Central memory CD8-positive, alpha-beta T cell (primary cell): ENCODE data around the gene TMEM109.
"Not testable (repeated sequence)": the region's sequence is repeated elsewhere in the genome, so short reads cannot be mapped to it uniquely, and the experiment has no call there.

Source experiments
- ATAC-seq: fragments of 150-1000 bp; cut with Tn5 transposase; replicated peaks from 2 replicates; pipeline ENCODE4 v1.10.0; 2022; ENCODE audit warnings: mild to moderate bottlenecking, moderate FRiP score, moderate number of reproducible peaks; ENCODE audit not compliant: poor library complexity, severe bottlenecking; ENCODE audit errors: extremely low read depth
- DNase-seq, 2 donors: peaks; one replicate each; pipeline ENCODE4 v3.0.0; 2021; ENCODE audit warnings: low spot score in 2 of 2
- H3K27ac Mint-ChIP-seq: one replicate; pipeline ENCODE4 v1.8.0; 2022; ENCODE audit warnings: low read depth, mild to moderate bottlenecking, moderate library complexity, mixed read lengths
- H3K27me3 Mint-ChIP-seq: one replicate; pipeline ENCODE4 v1.8.0; 2022; ENCODE audit warnings: mixed read lengths
- H3K36me3 Mint-ChIP-seq: one replicate; pipeline ENCODE4 v1.8.0; 2022; ENCODE audit warnings: mild to moderate bottlenecking, moderate library complexity, mixed read lengths; ENCODE audit not compliant: insufficient read depth
- H3K4me1 Mint-ChIP-seq: one replicate; pipeline ENCODE4 v1.8.0; 2022; ENCODE audit warnings: mixed read lengths
- H3K4me3 Mint-ChIP-seq: one replicate; pipeline ENCODE4 v1.8.0; 2022; ENCODE audit warnings: mild to moderate bottlenecking, moderate library complexity, mixed read lengths
- H3K9me3 Mint-ChIP-seq: one replicate; pipeline ENCODE4 v1.8.0; 2022; ENCODE audit warnings: mixed read lengths

Gene TMEM109

GRCh38 chr11:60909680-60910280 lies 4.2 kb upstream of the TMEM109 start:
- H3K9me3 Mint-ChIP-seq, DNase-seq, H3K4me3 Mint-ChIP-seq, H3K27me3 Mint-ChIP-seq, ATAC-seq, H3K27ac Mint-ChIP-seq: not testable (repeated sequence)
- Mint-ChIP-seq H3K4me1 (peaks cover 61% of the 10 kb centered on the region), H3K36me3 (peaks cover 17% of the 10 kb centered on the region)

- Mint-ChIP-seq H3K36me3 (peaks cover 18% of the 10 kb centered on the region), H3K27ac (peak overlapping the region; percentile 89), H3K4me3 (peak overlapping the region; percentile 58), H3K9me3 (no peaks in the 10 kb centered on the region), H3K27me3 (no peaks in the 10 kb centered on the region), H3K4me1 (peaks cover 61% of the 10 kb centered on the region)
- ATAC-seq (no peak), DNase-seq (no peak)
Observed at GRCh38 chr11:60910281-60910687, 3.7 kb upstream of the TMEM109 start.

- peak overlapping the region; percentile 58 for H3K4me3 Mint-ChIP-seq
- peak overlapping the region; percentile 89 for H3K27ac Mint-ChIP-seq
- no peaks in the 10 kb centered on the region for H3K27me3 Mint-ChIP-seq
- peaks cover 61% of the 10 kb centered on the region for H3K4me1 Mint-ChIP-seq
- DNase-seq, result no peak
- no peak for ATAC-seq
- no peaks in the 10 kb centered on the region for H3K9me3 Mint-ChIP-seq
- peaks cover 19% of the 10 kb centered on the region for H3K36me3 Mint-ChIP-seq
Observed at GRCh38 chr11:60910711-60911380, 3.1 kb upstream of the TMEM109 start.

DNA sequence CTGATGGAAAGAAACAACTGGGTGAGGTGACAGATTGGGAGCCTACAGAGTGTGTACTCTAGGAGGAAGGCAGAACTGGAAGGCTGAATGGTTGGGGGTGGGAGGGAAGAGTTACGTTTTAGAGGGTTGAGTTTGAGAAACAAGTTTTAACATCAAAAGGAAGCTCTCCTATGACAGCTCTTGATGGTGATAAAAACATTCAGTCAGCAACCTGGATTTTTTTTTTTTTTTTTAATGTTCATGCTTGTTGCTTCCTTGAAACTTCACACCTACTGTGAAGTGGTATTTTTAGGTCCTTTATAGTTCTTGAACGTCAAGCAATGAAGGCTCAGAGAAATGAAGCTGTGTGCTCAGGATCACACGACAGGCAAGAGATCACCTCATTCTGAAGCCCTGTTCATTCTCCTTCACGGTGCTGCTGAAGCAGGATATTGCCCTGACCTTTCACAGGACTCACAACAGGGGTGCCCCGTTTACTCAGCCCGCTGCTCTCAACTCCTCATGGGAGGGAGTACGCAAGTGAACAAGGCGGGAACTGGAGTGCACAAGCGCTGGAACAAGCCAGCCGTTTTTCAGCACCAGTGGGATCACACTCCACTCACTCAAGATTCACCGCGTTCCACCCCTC lies 1.6 kb upstream of the TMEM109 start:
- Mint-ChIP-seq H3K27me3 (no peaks in the 10 kb centered on the region), H3K27ac (peak overlapping the region; percentile 89), H3K4me3 (peak overlapping the region; percentile 95), H3K9me3 (no peaks in the 10 kb centered on the region), H3K4me1 (peaks cover 66% of the 10 kb centered on the region), H3K36me3 (peaks cover 13% of the 10 kb centered on the region)
- ATAC-seq (peak; percentile 59), DNase-seq (peak in 1 of 2 donors; percentile 33)

DNA sequence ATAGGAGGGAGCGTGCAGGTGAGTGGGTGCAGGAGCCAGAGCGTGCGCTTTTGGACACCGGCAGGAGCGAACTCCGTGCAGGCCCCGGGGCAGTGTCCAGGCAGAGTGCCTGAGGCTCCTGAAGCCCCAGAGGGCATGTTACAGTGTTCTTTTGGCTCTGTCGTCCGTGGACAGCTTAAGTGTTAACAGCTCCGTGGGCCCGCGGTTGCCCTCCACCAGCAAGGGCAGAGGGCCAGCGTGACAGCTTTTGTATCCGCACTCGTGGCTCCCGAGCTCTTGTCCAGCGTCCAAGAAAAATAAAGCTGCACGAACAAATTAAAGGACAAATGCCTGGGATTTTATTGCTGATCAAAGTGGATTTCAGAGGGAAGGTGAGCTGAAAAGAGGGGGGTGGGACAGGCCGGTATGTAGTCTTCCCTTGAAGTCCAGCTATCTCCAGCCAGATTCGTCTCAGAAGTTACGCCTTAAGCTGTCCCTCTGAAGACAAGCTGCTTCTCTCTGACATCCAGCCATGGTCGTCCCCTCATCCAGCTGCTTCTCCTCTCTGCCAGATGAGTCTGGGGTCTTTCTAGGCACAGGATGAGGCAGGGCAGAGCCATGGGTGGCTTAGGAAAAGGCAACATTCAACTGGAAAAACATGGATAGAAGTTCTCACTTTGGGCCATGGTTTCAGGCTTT lies 968 bp upstream of the TMEM109 start:
- H3K4me3 Mint-ChIP-seq, result peak overlapping the region; percentile 95
- H3K9me3 Mint-ChIP-seq, result no peaks in the 10 kb centered on the region
- no peaks in the 10 kb centered on the region for H3K27me3 Mint-ChIP-seq
- no peak for DNase-seq
- peaks cover 61% of the 10 kb centered on the region for H3K4me1 Mint-ChIP-seq
- no peak for ATAC-seq
- peaks cover 13% of the 10 kb centered on the region for H3K36me3 Mint-ChIP-seq
- H3K27ac Mint-ChIP-seq, result peak overlapping the region; percentile 95

GRCh38 chr11:60914633-60915247 lies 782 bp downstream of the TMEM109 start:
- Mint-ChIP-seq H3K27ac (peak overlapping the region; percentile 79), H3K27me3 (no peaks in the 10 kb centered on the region), H3K4me1 (peaks cover 61% of the 10 kb centered on the region), H3K36me3 (peaks cover 19% of the 10 kb centered on the region), H3K4me3 (peak overlapping the region; percentile 95), H3K9me3 (no peaks in the 10 kb centered on the region)
- ATAC-seq, result no peak
- DNase-seq, result no peak

DNA sequence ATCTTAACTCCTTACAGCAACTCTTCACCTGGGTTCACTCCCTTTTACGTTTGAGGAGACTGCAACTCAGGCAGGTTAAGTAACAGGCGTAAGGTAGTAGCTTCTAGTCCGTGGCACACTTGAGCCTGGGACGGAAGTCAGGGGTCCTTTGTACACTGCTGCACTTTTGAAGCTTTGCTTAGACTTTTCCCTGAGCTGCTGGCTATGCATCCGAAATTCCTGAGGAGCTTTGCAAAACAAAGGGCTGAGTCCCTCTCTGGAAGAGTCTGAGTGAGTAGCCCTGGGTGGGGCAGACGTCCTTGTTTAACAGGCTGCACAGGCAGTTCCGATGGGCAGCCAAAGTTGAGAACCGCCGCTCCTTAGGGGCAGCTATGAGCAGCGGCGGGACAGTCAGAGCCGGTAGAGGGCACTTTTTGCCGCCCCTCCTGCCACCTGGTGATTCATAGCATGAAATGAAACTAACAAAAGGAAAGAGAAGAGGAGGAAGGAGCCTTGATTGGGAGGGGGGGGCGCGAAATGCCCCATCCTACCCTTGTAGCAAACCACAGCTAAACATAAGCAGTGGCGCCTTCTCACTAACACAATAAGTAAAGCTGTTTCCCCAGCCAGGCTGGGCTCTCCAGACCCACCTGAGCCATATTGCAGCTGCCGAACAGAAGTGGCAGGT lies 1.4 kb downstream of the TMEM109 start:
- Mint-ChIP-seq H3K27me3 (no peaks in the 10 kb centered on the region), H3K4me1 (peaks cover 57% of the 10 kb centered on the region), H3K36me3 (peaks cover 24% of the 10 kb centered on the region), H3K27ac (peak overlapping the region; percentile 79), H3K4me3 (peak overlapping the region; percentile 95), H3K9me3 (no peaks in the 10 kb centered on the region)
- ATAC-seq, result peak; percentile 52
- DNase-seq, result peak; percentile 44 to 63

- no peak overlapping the region for H3K27ac Mint-ChIP-seq
- H3K27me3 Mint-ChIP-seq, result no peaks in the 10 kb centered on the region
- no peak for ATAC-seq
- DNase-seq, result no peak
- peaks cover 31% of the 10 kb centered on the region for H3K36me3 Mint-ChIP-seq
- peaks cover 45% of the 10 kb centered on the region for H3K4me1 Mint-ChIP-seq
- peak overlapping the region; percentile 3 for H3K4me3 Mint-ChIP-seq
- H3K9me3 Mint-ChIP-seq, result no peaks in the 10 kb centered on the region
Observed at GRCh38 chr11:60916669-60917206, 2.8 kb downstream of the TMEM109 start.

GRCh38 chr11:60917267-60917666 lies 3.3 kb downstream of the TMEM109 start:
- peaks cover 42% of the 10 kb centered on the region for H3K4me1 Mint-ChIP-seq
- ATAC-seq, result no peak
- H3K27ac Mint-ChIP-seq, result no peak overlapping the region
- H3K36me3 Mint-ChIP-seq, result peaks cover 31% of the 10 kb centered on the region
- no peaks in the 10 kb centered on the region for H3K9me3 Mint-ChIP-seq
- no peak for DNase-seq
- H3K27me3 Mint-ChIP-seq, result no peaks in the 10 kb centered on the region
- no peak overlapping the region for H3K4me3 Mint-ChIP-seq

GRCh38 chr11:60918251-60918938 lies 4.4 kb downstream of the TMEM109 start:
- Mint-ChIP-seq H3K27me3 (peaks cover 3% of the 10 kb centered on the region), H3K4me3 (no peak overlapping the region), H3K4me1 (peaks cover 43% of the 10 kb centered on the region), H3K36me3 (peaks cover 29% of the 10 kb centered on the region), H3K9me3 (no peaks in the 10 kb centered on the region), H3K27ac (no peak overlapping the region)
- DNase-seq (no peak), ATAC-seq (no peak)

DNA sequence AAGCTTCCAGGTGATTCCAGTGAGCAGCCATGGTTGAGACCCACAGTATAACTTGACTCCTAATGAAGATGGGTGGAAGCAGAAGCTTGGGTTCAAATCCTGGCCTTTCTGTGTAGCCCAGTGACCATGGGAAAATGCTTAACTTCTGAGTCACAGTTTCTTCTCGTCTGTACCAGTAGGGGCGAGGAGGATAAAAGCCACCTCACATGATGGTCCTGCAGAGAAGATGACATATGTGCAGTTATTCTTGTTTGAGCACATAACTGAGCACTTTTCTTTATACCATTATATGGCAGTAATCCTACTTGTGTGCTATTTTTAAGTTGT lies 4.9 kb downstream of the TMEM109 start:
- H3K36me3 Mint-ChIP-seq, result peaks cover 26% of the 10 kb centered on the region
- no peaks in the 10 kb centered on the region for H3K9me3 Mint-ChIP-seq
- DNase-seq, result no peak
- no peak for ATAC-seq
- H3K27ac Mint-ChIP-seq, result no peak overlapping the region
- H3K4me3 Mint-ChIP-seq, result no peak overlapping the region
- peaks cover 7% of the 10 kb centered on the region for H3K27me3 Mint-ChIP-seq
- peaks cover 40% of the 10 kb centered on the region for H3K4me1 Mint-ChIP-seq
